H1 (cell line): Measurements from ENCODE around the gene BPIFB2. TPM values are rescaled to one million over a fixed set of nuclear protein-coding genes. Genes with fewer than 3 reads are reported as not detected.

Experiments
- CTCF ChIA-PET: fragments of 300-600 bp; sonication (Branson Sonifier 250); formaldehyde crosslinking; loops from one replicate; lab custom pipeline; 2021; ENCODE audit not compliant: partially characterized antibody; lab: Charles Lee
- POLR2A ChIA-PET: fragments of 300-600 bp; sonication (Branson Sonifier 250); formaldehyde crosslinking; loops from one replicate; lab custom pipeline; 2021; ENCODE audit warnings: inconsistent platforms; ENCODE audit not compliant: partially characterized antibody; lab: Charles Lee
- DNase-seq, 2 experiments: peaks; one replicate each; pipeline versions ENCODE4 v3.0.0 to v3.0.0-alpha.2; 2010 to 2022; ENCODE audit warnings: low spot score in 2 of 2, low read depth in 1 of 2, mixed read lengths in 1 of 2
- FAIRE-seq: peaks from 2 replicates; lab custom pipeline; 2011; peaks lifted over from hg19 to GRCh38; lab: Jason Lieb, UNC
- H2AFZ ChIP-seq: 2 replicates; pipeline ENCODE4 v1.8.1; 2012; ENCODE audit warnings: low read length, inconsistent platforms
- H2AK5ac ChIP-seq: 2 replicates; pipeline ENCODE4 v1.6.1; 2013; ENCODE audit warnings: low read depth, low read length
- H2BK120ac ChIP-seq: replicated peaks from 2 replicates; pipeline ENCODE3; 2013; ENCODE audit warnings: low read depth, low read length, inconsistent platforms
- H2BK12ac ChIP-seq: 2 replicates; pipeline ENCODE4 v1.6.1; 2013; ENCODE audit warnings: low read depth, low read length
- H2BK15ac ChIP-seq: 2 replicates; pipeline ENCODE4 v1.6.1; 2013; ENCODE audit warnings: low read length
- H2BK20ac ChIP-seq: 2 replicates; pipeline ENCODE4 v1.6.1; 2013; ENCODE audit warnings: low read length
- H2BK5ac ChIP-seq: 2 replicates; pipeline ENCODE4 v1.6.1; 2013; ENCODE audit warnings: low read depth, low read length
- H3K14ac ChIP-seq: 2 replicates; pipeline ENCODE4 v1.6.1; 2013; ENCODE audit warnings: inconsistent platforms; ENCODE audit not compliant: insufficient read length
- H3K18ac ChIP-seq: 2 replicates; pipeline ENCODE4 v1.6.1; 2013; ENCODE audit warnings: low read length; ENCODE audit errors: extremely low read depth
- H3K23ac ChIP-seq: 2 replicates; pipeline ENCODE4 v1.6.1; 2013; ENCODE audit warnings: inconsistent platforms; ENCODE audit not compliant: insufficient read length
- H3K23me2 ChIP-seq: 2 replicates; pipeline ENCODE4 v1.6.1; 2013; ENCODE audit warnings: low read depth, low read length
- H3K27ac ChIP-seq: 2 replicates; pipeline ENCODE4 v1.6.1; 2011; ENCODE audit warnings: low read depth, low read length, inconsistent platforms
- H3K27me3 ChIP-seq, 4 experiments: replicated peaks in 1 of 4; 1 replicate in 1 of 4; 2 replicates in 3 of 4; pipeline versions ENCODE4 v1.6.1 to v1.8.1; 2011 to 2013; ENCODE audit warnings: low read length in 3 of 4, mild to moderate bottlenecking in 3 of 4, inconsistent platforms in 2 of 4, mixed read lengths in 2 of 4, moderate library complexity in 1 of 4; ENCODE audit not compliant: control insufficient read depth in 3 of 4, insufficient read depth in 3 of 4; ENCODE audit errors: extremely low read depth in 1 of 4
- H3K36me3 ChIP-seq, 4 experiments: 2 replicates each; pipeline versions ENCODE4 v1.6.1 to v1.8.1; 2011 to 2013; ENCODE audit warnings: mild to moderate bottlenecking in 4 of 4, low read length in 3 of 4, moderate library complexity in 2 of 4, control low read depth in 1 of 4, inconsistent platforms in 1 of 4; ENCODE audit not compliant: insufficient read depth in 4 of 4, control insufficient read depth in 2 of 4
- H3K4ac ChIP-seq: replicated peaks from 2 replicates; pipeline ENCODE3; 2013; ENCODE audit warnings: low read length, low read depth, mixed read lengths, inconsistent platforms; ENCODE audit not compliant: insufficient read length
- H3K4me1 ChIP-seq, 4 experiments: replicated peaks in 1 of 4; 1 replicate in 1 of 4; 2 replicates in 3 of 4; pipeline versions ENCODE4 v1.6.1 to v1.8.1; 2011 to 2013; ENCODE audit warnings: low read length in 3 of 4, inconsistent platforms in 2 of 4, mixed read lengths in 1 of 4; ENCODE audit not compliant: insufficient read depth in 4 of 4, control insufficient read depth in 3 of 4
- H3K4me2 ChIP-seq, 2 experiments: 2 replicates each; pipeline versions ENCODE4 v1.6.1 to v1.8.1; 2011 to 2013; ENCODE audit warnings: low read depth in 2 of 2, low read length in 2 of 2, control low read depth in 1 of 2, inconsistent platforms in 1 of 2, mild to moderate bottlenecking in 1 of 2; ENCODE audit not compliant: insufficient read depth in 1 of 2
- H3K4me3 ChIP-seq, 4 experiments: fragments of 200-600, 300-600 bp in 1 of 4; sonication (generic), shearing (Covaris generic), sonication (Bioruptor Twin) in 1 of 4; 2 replicates each; pipeline versions ENCODE4 v1.5.1 to v1.8.1; 2011 to 2016; ENCODE audit warnings: low read length in 4 of 4, low read depth in 3 of 4, control low read depth in 2 of 4, inconsistent platforms in 2 of 4, mild to moderate bottlenecking in 2 of 4, mixed read lengths in 1 of 4, moderate library complexity in 1 of 4; ENCODE audit not compliant: insufficient read depth in 2 of 4; ENCODE audit errors: extremely low read depth in 1 of 4
- H3K56ac ChIP-seq: replicated peaks from 2 replicates; pipeline ENCODE3; 2013; ENCODE audit warnings: low read depth, mild to moderate bottlenecking, mixed read lengths, low read length, inconsistent platforms; ENCODE audit not compliant: insufficient read length
- H3K79me1 ChIP-seq: 2 replicates; pipeline ENCODE4 v1.6.1; 2013; ENCODE audit warnings: low read depth, low read length, control low read depth
- H3K79me2 ChIP-seq, 2 experiments: 2 replicates each; pipeline versions ENCODE4 v1.6.1 to v1.8.1; 2012 to 2013; ENCODE audit warnings: low read length in 2 of 2, mild to moderate bottlenecking in 2 of 2, inconsistent platforms in 1 of 2; ENCODE audit not compliant: insufficient read depth in 2 of 2, control insufficient read depth in 1 of 2
- H3K9ac ChIP-seq, 4 experiments: replicated peaks in 1 of 4; 1 replicate in 1 of 4; 2 replicates in 3 of 4; pipeline versions ENCODE4 v1.6.1 to v1.8.1; 2011 to 2013; ENCODE audit warnings: low read depth in 3 of 4, low read length in 3 of 4, control low read depth in 2 of 4, mild to moderate bottlenecking in 2 of 4, moderate library complexity in 2 of 4, inconsistent platforms in 1 of 4; ENCODE audit errors: extremely low read depth in 1 of 4
- H3K9me3 ChIP-seq, 2 experiments: 2 replicates each; pipeline versions ENCODE4 v1.6.1 to v1.8.1; 2012 to 2013; ENCODE audit warnings: mild to moderate bottlenecking in 2 of 2, moderate library complexity in 2 of 2, control low read depth in 1 of 2, inconsistent platforms in 1 of 2, low read depth in 1 of 2, low read length in 1 of 2, mixed read lengths in 1 of 2; ENCODE audit not compliant: insufficient read depth in 2 of 2
- H4K20me1 ChIP-seq, 2 experiments: replicated peaks in 1 of 2; 2 replicates each; pipeline versions ENCODE3 to v1.8.1; 2011 to 2013; ENCODE audit warnings: inconsistent platforms in 2 of 2, low read length in 2 of 2, mild to moderate bottlenecking in 1 of 2; ENCODE audit not compliant: insufficient read depth in 2 of 2, control insufficient read depth in 1 of 2
- H4K5ac ChIP-seq: 2 replicates; pipeline ENCODE4 v1.6.1; 2013; ENCODE audit warnings: low read length, low read depth, mixed read lengths, inconsistent platforms; ENCODE audit not compliant: insufficient read length
- H4K8ac ChIP-seq: 2 replicates; pipeline ENCODE4 v1.8.0; 2013; ENCODE audit warnings: mild to moderate bottlenecking, moderate library complexity, low read length, inconsistent platforms; ENCODE audit not compliant: insufficient read depth; ENCODE audit errors: extremely low read depth
- H4K91ac ChIP-seq: replicated peaks from 2 replicates; pipeline ENCODE3; 2013; ENCODE audit warnings: low read length, mixed read lengths, inconsistent platforms; ENCODE audit not compliant: insufficient read length
- CTBP2 ChIP-seq: IDR thresholded peaks from 2 replicates; pipeline ENCODE4 v1.7.0; 2011; ENCODE audit warnings: borderline replicate concordance, mild to moderate bottlenecking, moderate library complexity, mixed read lengths, low read length; ENCODE audit not compliant: insufficient read depth, insufficient read length
- EZH2 ChIP-seq: fragments of 200-600 bp; sonication (generic); IDR thresholded peaks from 2 replicates; pipeline ENCODE4 v1.7.1; 2012; ENCODE audit warnings: low read depth, mild to moderate bottlenecking, moderate library complexity, low read length, inconsistent platforms; ENCODE audit not compliant: severe bottlenecking
- FOSL1 ChIP-seq: IDR thresholded peaks from 2 replicates; pipeline ENCODE4 v1.6.1; 2011; ENCODE audit warnings: mild to moderate bottlenecking, low read depth, low read length, moderate library complexity; ENCODE audit not compliant: insufficient read depth
- JUND ChIP-seq: IDR thresholded peaks from 2 replicates; pipeline ENCODE4 v1.6.1; 2011; ENCODE audit warnings: mild to moderate bottlenecking, improper control_type of control experiment, low read length
- NRF1 ChIP-seq: IDR thresholded peaks from 2 replicates; pipeline ENCODE4 v1.6.1; 2011; ENCODE audit warnings: mild to moderate bottlenecking, low read depth, low read length, improper control_type of control experiment
- POLR2AphosphoS5 ChIP-seq: IDR thresholded peaks from 2 replicates; pipeline ENCODE4 v1.6.1; 2011; ENCODE audit warnings: low read depth, low read length
- RXRA ChIP-seq: IDR thresholded peaks from 2 replicates; pipeline ENCODE4 v1.6.1; 2011; ENCODE audit warnings: low read depth, mild to moderate bottlenecking, low read length, moderate library complexity; ENCODE audit not compliant: insufficient read depth
- SAP30 ChIP-seq: fragments of 300-600 bp; sonication (generic); IDR thresholded peaks from 2 replicates; pipeline ENCODE4 v1.7.1; 2012; ENCODE audit warnings: low read length, moderate library complexity, mild to moderate bottlenecking, inconsistent platforms; ENCODE audit not compliant: insufficient read depth, insufficient replicate concordance
- TAF7 ChIP-seq: optimal IDR thresholded peaks from 2 replicates; pipeline ENCODE3; 2011; ENCODE audit warnings: low read depth, mild to moderate bottlenecking, inconsistent platforms, low read length, moderate library complexity, borderline replicate concordance
- TCF12 ChIP-seq: IDR thresholded peaks from 2 replicates; pipeline ENCODE4 v1.6.1; 2011; ENCODE audit warnings: low read depth, mild to moderate bottlenecking, low read length
- TEAD4 ChIP-seq: IDR thresholded peaks from 2 replicates; pipeline ENCODE4 v1.6.1; 2012; ENCODE audit warnings: low read depth, low read length, inconsistent platforms, mixed read lengths
- WGBS, 2 experiments: shearing (Covaris generic) in 1 of 2; methylation state at CpG; one replicate each; pipeline versions ENCODE4 v1.1.6 to v1.1.7; 2013 to 2015; ENCODE audit warnings: low lambda C conversion rate in 2 of 2, mixed read lengths in 2 of 2, inconsistent platforms in 1 of 2, low coverage in 1 of 2, missing lambda C conversion rate in 1 of 2; ENCODE audit not compliant: insufficient replicate concordance in 2 of 2, insufficient coverage in 1 of 2, insufficient read length in 1 of 2; ENCODE audit errors: extremely low coverage in 1 of 2, missing lambda C conversion rate in 1 of 2; 5-methylcytosine and 5-hydroxymethylcytosine counted together
- polyA plus RNA-seq, 7 experiments: library from polyadenylated mRNA; depleted of rRNA in 3 of 7; stranded (reverse) in 5 of 7; unstranded in 2 of 7; fragments of >200 nt in 5 of 7; fragments of 200-250 nt in 2 of 7; gene quantifications; 1 replicate in 5 of 7; 2 replicates in 1 of 7; 4 replicates in 1 of 7; pipeline versions ENCODE4 v1.2.1 to v1.2.3, GENCODE V29; 2011 to 2013; ENCODE audit warnings: missing spikeins in 2 of 7, mixed read lengths in 2 of 7
- total RNA-seq: library from RNA; stranded (reverse); fragmentation: NEBNext Ultra II Directional; extraction: Animal tissue kit (Norgen Biotek cat#: 25700); gene quantifications from 2 replicates; pipeline ENCODE4 v1.2.1, GENCODE V29; 2021
- TF ChIP-seq, protein P1 (sequence below): IDR thresholded peaks from 2 replicates; pipeline ENCODE4 v1.6.1; 2012; ENCODE audit warnings: inconsistent platforms

Gene BPIFB2
- total and polyA plus RNA-seq, 2 of the 8 experiments (the other 6 are each of a cell fraction or from before 2014, with no cell fraction given), result not detected

DNA sequence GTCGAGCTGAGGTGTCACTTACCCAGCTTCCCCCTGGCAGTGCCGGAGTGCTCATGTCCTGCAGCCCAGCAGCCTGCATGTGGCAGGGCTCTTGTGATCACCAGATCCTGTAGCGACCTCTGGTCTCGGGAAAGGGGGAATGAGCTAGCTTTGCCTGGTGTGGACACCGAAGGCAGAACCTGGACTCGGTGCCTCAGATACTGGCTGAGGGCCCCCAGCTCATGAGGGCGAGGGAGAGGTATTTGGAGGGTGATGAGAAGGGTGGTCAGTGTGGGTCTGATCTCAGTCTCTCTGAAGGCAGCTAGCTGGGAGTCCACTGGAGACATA, 29.5 kb upstream of the BPIFB2 start:
- Histone ChIP-seq H3K9me3 (peaks cover 4 to 16% of the 10 kb centered on the region in 2 experiments; a peak in 3 of 4 replicates), H3K79me1 (no peaks in the 10 kb centered on the region), H4K5ac (no peak overlapping the region), H3K23ac (no peak overlapping the region), H2BK12ac (peak overlapping the region; percentile 86; the same call in 1 of the 2 replicates), H3K79me2 (no peaks in the 10 kb centered on the region), H3K27ac (no peak overlapping the region), H2AK5ac (no peak overlapping the region), H3K14ac (no peak overlapping the region), H3K9ac (0 out of 7 replicates have a peak overlapping the region, but pooled peaks of 1 of the 4 experiments have one; percentile 40), H4K8ac (no peak overlapping the region), H3K56ac (no peak overlapping the region), H3K4me3 (no peak overlapping the region), H2BK15ac (peak overlapping the region; percentile 31; the same call in 1 of the 2 replicates), H2AFZ (no peak overlapping the region), H3K18ac (peak overlapping the region; percentile 53; the same call in 1 of the 2 replicates), H2BK20ac (peak overlapping the region; percentile 1; the same call in 1 of the 2 replicates), H3K4me1 (peaks cover 2 to 9% (median 7%) of the 10 kb centered on the region in 4 experiments; a peak in 6 of 7 replicates), H4K91ac (peak overlapping the region; percentile 82), H3K4ac (peak overlapping the region; percentile 32), H2BK120ac (no peak overlapping the region), H3K36me3 (no peaks in the 10 kb centered on the region), H3K27me3 (0 out of 7 replicates have a peak, but pooled peaks cover 0 to 2% (median 0%) of the 10 kb centered on the region in 4 experiments), H2BK5ac (peak overlapping the region; percentile 26; the same call in 1 of the 2 replicates), H3K4me2 (no peak overlapping the region), H3K23me2 (no peaks in the 10 kb centered on the region), H4K20me1 (no peaks in the 10 kb centered on the region)
- DNase-seq (no peak), FAIRE-seq (no peak)
- ChIA-PET CTCF (interaction anchor here (1.2 to 5.4 kb wide), 5 partner anchors 14 to 76 kb away, joined by 4 to 33 read pairs (median 5); partner anchors contain the start of gene SUN5), POLR2A (no interaction called here)
- WGBS, 2 experiments, result 93% methylated on average over 7 of the region's 7 CpGs; no CpG with 5 or more reads in 1 of the 2 experiments
- TF ChIP-seq, protein P1, sequence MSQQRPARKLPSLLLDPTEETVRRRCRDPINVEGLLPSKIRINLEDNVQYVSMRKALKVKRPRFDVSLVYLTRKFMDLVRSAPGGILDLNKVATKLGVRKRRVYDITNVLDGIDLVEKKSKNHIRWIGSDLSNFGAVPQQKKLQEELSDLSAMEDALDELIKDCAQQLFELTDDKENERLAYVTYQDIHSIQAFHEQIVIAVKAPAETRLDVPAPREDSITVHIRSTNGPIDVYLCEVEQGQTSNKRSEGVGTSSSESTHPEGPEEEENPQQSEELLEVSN, result no peak
- TF ChIP-seq SAP30, result no peak
- no peak for TF ChIP-seq RXRA
- TF ChIP-seq POLR2AphosphoS5, result no peak
- no peak for TF ChIP-seq EZH2
- TF ChIP-seq TCF12, result no peak
- TF ChIP-seq CTBP2, result no peak
- TF ChIP-seq TAF7, result no peak
- TF ChIP-seq NRF1, result no peak
- no peak for TF ChIP-seq JUND
- no peak for TF ChIP-seq FOSL1
- no peak for TF ChIP-seq TEAD4
